ENCODE data around the gene KRT14.
"Not testable (repeated sequence)": the region's sequence is repeated elsewhere in the genome, so short reads cannot be mapped to it uniquely, and the experiment has no call there.

The KRT14 gene

GRCh38 chr17:41547921-41548843 lies 38.5 kb downstream of the KRT14 start:
- peak; percentile 67 for DNase-seq (ENCODE audit: low read depth, low spot score)

DNA sequence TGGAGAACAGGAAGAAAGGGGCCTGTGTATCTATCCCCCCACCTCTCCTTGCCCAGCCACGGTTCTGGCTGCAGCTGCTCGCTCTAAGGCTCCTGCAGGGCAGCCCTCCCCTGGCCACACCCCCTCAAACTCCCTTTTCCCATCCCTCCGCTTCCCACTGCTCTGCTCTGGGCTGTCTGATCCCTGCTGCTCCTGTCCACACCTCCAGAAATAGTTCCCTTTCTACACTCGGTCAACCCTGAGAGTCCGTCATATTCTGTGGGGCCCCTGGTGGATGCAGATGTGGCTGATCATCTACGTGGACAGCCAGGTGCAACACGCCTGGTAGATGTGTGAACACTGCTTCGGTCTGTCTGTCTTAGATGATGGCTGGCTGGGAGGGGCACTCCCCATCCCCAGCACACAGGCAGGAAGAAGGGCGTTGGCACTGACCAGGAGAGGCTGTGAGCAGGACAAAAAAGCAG lies 39.3 kb downstream of the KRT14 start:
- DNase-seq (ENCODE audit: low read depth, low spot score) = peak; percentile 73

- DNase-seq (ENCODE audit: low read depth, low spot score) = no peak
These were observed 39.9 kb downstream of the KRT14 start for GRCh38 chr17:41546819-41547218.

- no peak for DNase-seq (ENCODE audit: low read depth, low spot score)
These were observed 40.8 kb downstream of the KRT14 start for GRCh38 chr17:41545829-41546410.

GRCh38 chr17:41544935-41545334 lies 41.8 kb downstream of the KRT14 start:
- no peak for DNase-seq (ENCODE audit: low read depth, low spot score)

DNA sequence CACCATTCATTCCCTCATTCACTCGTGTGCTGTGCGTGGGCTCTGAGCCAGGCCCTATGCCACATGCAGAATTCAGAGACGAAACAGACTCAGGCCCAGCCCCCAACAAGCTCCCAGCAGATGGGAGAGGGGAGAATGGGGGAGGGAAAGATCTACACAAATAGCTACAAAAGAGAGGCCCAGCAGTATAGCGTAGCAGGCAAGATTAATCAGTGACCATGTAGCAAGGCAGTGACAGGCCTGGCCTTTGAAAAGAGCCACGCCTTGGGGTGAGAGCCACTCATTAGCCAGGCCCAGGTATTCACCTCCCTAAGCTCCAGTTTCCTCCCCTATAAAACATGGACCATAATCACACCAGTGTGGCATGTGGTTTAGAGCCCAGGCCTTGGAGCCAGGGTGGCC lies 42.2 kb downstream of the KRT14 start:
- DNase-seq (ENCODE audit: low read depth, low spot score) = peak; percentile 70

- not testable (repeated sequence) for DNase-seq (ENCODE audit: low read depth, low spot score)
These were observed 43.9 kb downstream of the KRT14 start for GRCh38 chr17:41542786-41543185.

GRCh38 chr17:41542357-41542756 lies 44.3 kb downstream of the KRT14 start:
- no peak for DNase-seq (ENCODE audit: low read depth, low spot score)

DNA sequence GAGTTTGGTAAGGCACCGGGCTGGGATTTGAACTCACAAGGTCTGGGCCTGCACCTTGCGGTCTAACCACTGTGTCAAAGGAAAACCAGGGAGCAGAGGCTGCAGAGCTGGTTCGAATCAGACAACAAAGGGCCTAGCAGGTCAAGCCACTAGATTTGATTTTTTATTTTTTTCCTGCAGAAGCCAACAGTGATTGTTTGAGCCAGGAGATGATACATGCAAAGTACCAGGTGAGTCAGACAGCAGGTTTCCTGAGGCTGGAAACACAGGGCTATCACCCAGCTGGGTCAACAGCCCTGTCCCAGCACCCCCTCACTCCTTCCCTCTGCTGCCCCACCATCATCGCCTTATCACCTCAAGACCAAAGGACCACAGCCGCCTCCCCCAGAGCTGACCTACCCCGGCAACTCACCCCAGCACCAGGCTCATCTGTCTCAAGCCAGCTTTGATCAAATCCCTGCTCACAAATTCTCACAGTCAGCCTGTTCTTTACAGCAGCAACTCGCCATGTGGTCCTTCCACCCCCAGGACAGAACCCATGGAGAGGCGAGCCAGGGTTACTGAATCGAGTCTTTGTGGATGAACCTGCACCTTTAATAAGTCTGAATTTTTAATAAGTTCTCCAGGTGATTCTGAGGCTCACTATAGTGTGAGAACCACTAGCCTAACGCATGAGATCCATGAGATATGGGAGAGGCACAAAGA lies 45.6 kb downstream of the KRT14 start:
- DNase-seq (ENCODE audit: low read depth, low spot score) = no peak

- peak; percentile 70 for DNase-seq (ENCODE audit: low read depth, low spot score)
These were observed 46.6 kb downstream of the KRT14 start for GRCh38 chr17:41539979-41540701.

DNA sequence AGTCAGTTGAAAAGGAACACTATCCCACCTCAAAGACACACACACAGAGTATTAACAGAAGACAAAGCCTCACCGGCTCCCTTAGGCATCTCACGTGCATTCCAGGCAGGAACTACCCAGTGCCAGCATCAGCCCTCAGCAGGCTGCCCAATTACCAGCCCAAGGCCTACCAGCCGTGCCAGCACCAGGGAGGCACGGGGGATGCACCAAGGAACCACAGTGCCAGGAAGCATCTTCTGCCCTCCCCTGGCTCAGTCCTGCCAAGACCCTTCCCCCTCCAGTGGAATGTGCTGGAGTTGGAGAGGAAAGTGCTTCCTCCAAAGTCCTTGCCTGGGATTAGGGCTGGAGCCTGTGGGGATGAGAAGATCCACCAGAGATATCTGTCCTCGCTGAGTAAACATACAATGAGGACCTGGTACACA lies 47.6 kb downstream of the KRT14 start:
- peak; percentile 65 for DNase-seq (ENCODE audit: low read depth, low spot score)

DNA sequence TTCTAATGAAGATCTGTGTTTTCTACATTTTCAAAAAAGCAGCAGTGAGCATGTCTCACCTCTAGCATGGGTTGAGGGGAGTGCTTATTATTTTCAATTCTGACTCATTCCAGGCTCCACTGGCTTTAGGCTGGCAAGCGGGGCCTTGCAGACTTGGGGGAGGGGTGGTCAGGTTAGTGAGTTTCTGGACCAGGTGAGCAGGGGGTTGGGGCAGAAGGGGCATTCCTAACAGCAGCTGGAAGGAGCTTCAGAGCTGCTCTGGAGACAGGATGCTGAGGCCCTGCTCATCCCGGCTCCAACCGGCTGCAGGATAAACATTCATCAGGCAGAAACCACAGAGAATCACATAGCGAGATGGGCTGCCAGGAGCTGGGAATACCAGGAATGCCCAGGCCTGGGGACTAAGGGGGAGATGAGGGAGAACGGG lies 48.1 kb downstream of the KRT14 start:
- DNase-seq (ENCODE audit: low read depth, low spot score) = peak; percentile 55

GRCh38 chr17:41537990-41538389 lies 48.7 kb downstream of the KRT14 start:
- no peak for DNase-seq (ENCODE audit: low read depth, low spot score)

DNA sequence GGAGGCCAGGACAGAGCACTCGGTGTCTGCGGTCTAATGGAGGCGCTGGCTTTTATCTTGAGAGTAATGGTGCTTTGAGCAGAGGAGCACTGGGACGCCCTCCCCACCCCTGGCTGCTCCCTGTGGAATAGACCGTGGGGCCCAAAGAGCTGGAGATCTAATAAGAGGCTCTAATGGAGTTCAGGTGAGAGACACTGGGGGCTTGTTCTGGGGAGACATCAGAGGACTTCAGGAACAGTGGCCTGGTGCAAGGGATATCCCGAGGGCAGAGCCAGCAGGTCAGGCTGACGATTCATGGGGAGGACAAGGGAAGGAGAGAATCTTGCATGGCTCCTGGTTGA lies 49.1 kb downstream of the KRT14 start:
- DNase-seq (ENCODE audit: low read depth, low spot score) = no peak

GRCh38 chr17:41536741-41537613 lies 49.7 kb downstream of the KRT14 start:
- no peak for DNase-seq (ENCODE audit: low read depth, low spot score)

DNA sequence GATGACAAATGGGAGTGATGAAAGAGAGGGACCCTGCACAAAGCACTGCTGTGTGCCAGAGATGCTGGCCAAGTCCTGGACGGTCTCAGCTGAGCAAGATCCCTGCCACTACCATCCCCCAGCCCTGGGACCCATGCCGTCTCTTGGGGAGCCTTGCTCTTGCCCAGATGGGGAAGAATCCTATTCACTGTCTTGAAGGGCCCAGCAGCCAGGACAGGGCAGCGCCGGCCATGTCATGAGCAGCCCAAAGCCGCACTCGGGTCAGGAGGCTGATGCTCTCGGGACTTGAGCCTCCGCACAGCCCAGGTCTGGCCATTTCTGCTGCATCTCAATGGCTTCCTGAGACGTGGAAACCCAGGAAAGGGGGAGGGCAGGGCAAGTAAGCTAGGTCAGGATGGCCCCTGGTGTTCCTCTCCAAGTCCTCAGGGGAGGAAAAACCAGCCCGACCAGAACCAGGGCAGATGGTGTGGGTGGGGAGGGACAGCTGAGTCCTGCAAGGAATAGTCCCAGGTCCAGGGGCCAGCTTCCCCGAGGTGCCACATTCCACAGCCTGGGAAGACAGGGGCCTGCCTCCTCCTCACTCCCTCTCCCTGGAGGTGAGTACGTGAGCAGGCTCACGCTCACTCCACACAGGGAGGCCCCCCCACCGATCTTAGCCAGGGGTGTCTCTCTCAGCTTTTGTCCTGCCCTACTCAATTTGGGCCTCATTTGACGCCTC lies 50.8 kb downstream of the KRT14 start:
- peak; percentile 95 for DNase-seq (ENCODE audit: low read depth, low spot score)

DNA sequence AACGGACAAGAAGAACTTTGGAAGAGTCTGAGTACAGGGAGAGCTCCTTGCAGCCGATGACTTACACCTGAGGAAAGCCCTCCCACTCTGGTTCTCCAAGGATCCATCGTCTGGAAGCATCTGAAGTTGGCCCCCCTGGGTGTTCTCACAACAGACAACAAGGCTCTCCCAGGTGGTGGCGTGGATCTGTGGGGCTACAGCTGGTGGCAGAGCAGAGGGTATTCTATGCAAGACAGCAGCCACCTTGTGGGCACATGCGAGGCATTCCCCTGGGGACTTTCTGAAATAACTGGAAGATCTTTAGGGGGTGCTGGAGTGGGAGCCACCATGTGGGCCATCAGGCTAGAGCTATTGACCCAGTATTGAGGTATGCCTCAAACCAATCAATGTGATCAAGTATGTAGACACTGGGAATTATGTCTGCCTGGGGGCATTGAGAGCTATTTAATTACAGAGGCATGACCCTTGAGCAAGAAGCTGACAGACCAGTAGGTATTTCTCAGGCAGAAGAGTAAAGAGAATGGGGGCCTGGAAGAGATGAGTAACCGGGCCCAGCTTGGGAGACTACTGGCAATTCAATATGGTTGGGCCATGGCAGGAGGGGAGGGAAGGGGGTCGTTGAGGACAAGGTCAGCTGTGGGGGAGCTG lies 51.7 kb downstream of the KRT14 start:
- no peak for DNase-seq (ENCODE audit: low read depth, low spot score)

DNA sequence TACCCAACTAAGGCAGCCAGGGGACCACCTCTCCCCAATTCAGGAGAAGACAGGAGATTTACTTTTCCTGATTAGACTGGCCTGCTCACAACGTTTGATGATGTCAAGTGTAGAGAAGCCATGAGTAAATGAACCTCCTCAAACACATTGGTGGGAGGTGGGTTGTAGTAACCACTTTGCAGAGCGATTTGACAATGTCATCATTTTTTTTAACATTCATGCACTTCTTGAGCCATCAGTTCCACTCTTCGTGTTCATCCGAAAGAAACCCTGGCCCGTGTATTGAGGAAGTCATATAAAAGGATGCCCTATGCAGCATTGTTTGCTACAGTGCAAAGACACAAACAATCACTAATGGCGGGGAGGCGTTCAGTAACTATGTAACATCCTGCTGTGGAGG lies 53.1 kb downstream of the KRT14 start:
- DNase-seq (ENCODE audit: low read depth, low spot score) = no peak

GRCh38 chr17:41532947-41533570 lies 53.6 kb downstream of the KRT14 start:
- DNase-seq (ENCODE audit: low read depth, low spot score) = no peak

Data from ELF-1 (cell line).